ENCODE data around the gene SMYD3. TPM values are rescaled to one million over a fixed set of nuclear protein-coding genes. Genes with fewer than 3 reads are reported as not detected.

The SMYD3 gene
- total and polyA plus RNA-seq, 2 donors (not counting 1 experiment from before 2014, with no cell fraction given): 69.4 to 83.1 TPM

DNA sequence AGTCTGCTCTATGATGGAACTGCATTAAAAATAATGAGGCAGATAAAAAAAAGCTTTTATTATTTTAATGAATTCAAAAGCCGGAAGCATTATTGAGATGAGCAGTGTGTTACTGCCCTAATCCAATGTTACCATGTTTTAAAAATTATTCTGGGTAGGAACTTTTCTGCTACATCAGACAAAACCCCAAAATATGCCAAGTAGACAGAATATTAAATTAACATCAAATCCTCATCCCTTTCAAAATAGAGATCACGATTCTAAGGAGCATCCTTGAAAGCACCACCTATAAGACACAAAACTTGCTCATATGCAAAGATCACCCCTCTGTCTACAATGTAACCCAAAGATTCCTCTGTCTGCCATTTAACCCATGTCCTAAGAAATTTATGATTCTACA is 357.5 kb downstream of the SMYD3 start:
- no peak overlapping the region for H3K4me2 ChIP-seq (ENCODE audit: extremely low read depth, insufficient read depth, low read length)
- H3K4me3 ChIP-seq (replicated peaks in 1 of 4; ENCODE audit: control extremely low read depth in 1 of 4, insufficient read depth in 1 of 4, low read depth in 3 of 4, low read length in 4 of 4): no peak overlapping the region
- no peaks in the 10 kb centered on the region for H4K20me1 ChIP-seq (ENCODE audit: control insufficient read depth, extremely low read depth, insufficient read depth, low read length)
- no peaks in the 10 kb centered on the region for H3K79me2 ChIP-seq (ENCODE audit: control insufficient read depth, insufficient read depth, low read length)
- DNase-seq (ENCODE audit: low read depth in 2 of 2): no peak
- H3K9ac ChIP-seq (ENCODE audit: insufficient read depth, low read length): no peak overlapping the region
- H3K27ac ChIP-seq (ENCODE audit: insufficient read depth, low read length): no peak overlapping the region
- TF ChIP-seq CTCF (conservative IDR thresholded peaks at IDR 0.05 in 1 of 2, IDR thresholded peaks at IDR 0.05 in 1 of 2; ENCODE audit: low read depth in 1 of 2, low read length in 2 of 2) (no peak), EZH2 (IDR thresholded peaks at IDR 0.05; ENCODE audit: low read length, missing control alignments) (no peak)
- no peaks in the 10 kb centered on the region for H3K27me3 ChIP-seq (ENCODE audit: control insufficient read depth, insufficient read depth, low read length)
- H3K36me3 ChIP-seq (ENCODE audit: control insufficient read depth, insufficient read depth, low read length): no peaks in the 10 kb centered on the region
- no peak overlapping the region for H2AFZ ChIP-seq (ENCODE audit: low read length)
- H3K4me1 ChIP-seq (ENCODE audit: control insufficient read depth, extremely low read depth, insufficient read depth, low read length): peaks cover 5% of the 10 kb centered on the region
- H3K9me3 ChIP-seq (ENCODE audit: control insufficient read depth, insufficient read depth, low read depth, low read length): no peaks in the 10 kb centered on the region

GRCh38 chr1:246147524-246148461 is 359.3 kb downstream of the SMYD3 start:
- Histone ChIP-seq H3K79me2 (ENCODE audit: control insufficient read depth, insufficient read depth, low read length) (no peaks in the 10 kb centered on the region), H3K36me3 (ENCODE audit: control insufficient read depth, insufficient read depth, low read length) (no peaks in the 10 kb centered on the region), H3K9me3 (ENCODE audit: control insufficient read depth, insufficient read depth, low read depth, low read length) (no peaks in the 10 kb centered on the region), H3K4me1 (ENCODE audit: control insufficient read depth, extremely low read depth, insufficient read depth, low read length) (peaks cover 3% of the 10 kb centered on the region), H2AFZ (ENCODE audit: low read length) (no peak overlapping the region), H3K27ac (ENCODE audit: insufficient read depth, low read length) (no peak overlapping the region), H3K4me3 (replicated peaks in 1 of 4; ENCODE audit: control extremely low read depth in 1 of 4, insufficient read depth in 1 of 4, low read depth in 3 of 4, low read length in 4 of 4) (no peak overlapping the region), H4K20me1 (ENCODE audit: control insufficient read depth, extremely low read depth, insufficient read depth, low read length) (no peaks in the 10 kb centered on the region), H3K4me2 (ENCODE audit: extremely low read depth, insufficient read depth, low read length) (no peak overlapping the region), H3K9ac (ENCODE audit: insufficient read depth, low read length) (no peak overlapping the region), H3K27me3 (ENCODE audit: control insufficient read depth, insufficient read depth, low read length) (no peaks in the 10 kb centered on the region)
- TF ChIP-seq CTCF (conservative IDR thresholded peaks at IDR 0.05 in 1 of 2, IDR thresholded peaks at IDR 0.05 in 1 of 2; ENCODE audit: low read depth in 1 of 2, low read length in 2 of 2) (no peak), EZH2 (IDR thresholded peaks at IDR 0.05; ENCODE audit: low read length, missing control alignments) (no peak)
- no peak for DNase-seq (ENCODE audit: low read depth in 2 of 2)

DNA sequence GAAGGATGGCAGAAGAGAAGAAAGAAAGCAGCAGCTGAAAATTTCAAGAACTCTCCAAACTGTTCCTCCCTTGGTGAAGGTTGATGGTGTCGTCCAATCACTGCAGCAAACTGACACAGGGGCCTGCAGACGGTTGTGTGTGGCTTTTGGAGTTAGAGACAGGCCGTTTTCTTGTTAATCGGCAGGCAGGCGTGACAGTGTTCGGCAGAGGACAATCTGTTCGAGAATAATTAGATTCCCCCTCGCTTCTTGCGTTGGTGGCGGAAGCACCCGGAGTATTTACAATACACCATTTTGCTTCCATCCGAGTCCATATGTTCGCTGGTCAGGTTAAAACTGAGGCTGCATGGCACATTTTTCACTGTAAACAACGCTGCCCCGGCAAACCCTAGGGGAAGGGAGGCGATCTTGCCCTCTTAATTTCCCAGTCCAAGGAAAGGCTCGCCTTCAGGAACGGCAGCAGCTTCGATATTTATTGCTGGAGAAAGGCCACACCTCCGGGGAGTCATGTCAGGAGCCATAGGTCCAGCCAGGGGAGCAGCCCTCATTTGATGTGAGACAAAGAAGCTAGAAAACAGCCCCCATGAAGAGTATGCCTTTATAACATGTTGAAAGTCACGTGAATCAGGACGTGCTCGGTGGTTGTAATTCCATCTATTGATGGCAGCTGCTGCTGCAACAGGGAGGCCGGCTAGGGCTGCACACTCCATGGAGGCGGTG is 360.1 kb downstream of the SMYD3 start:
- Histone ChIP-seq H3K27me3 (ENCODE audit: control insufficient read depth, insufficient read depth, low read length) (no peaks in the 10 kb centered on the region), H3K9ac (ENCODE audit: insufficient read depth, low read length) (no peak overlapping the region), H3K4me3 (replicated peaks in 1 of 4; ENCODE audit: control extremely low read depth in 1 of 4, insufficient read depth in 1 of 4, low read depth in 3 of 4, low read length in 4 of 4) (no peak overlapping the region), H3K4me1 (ENCODE audit: control insufficient read depth, extremely low read depth, insufficient read depth, low read length) (peaks cover 3% of the 10 kb centered on the region), H4K20me1 (ENCODE audit: control insufficient read depth, extremely low read depth, insufficient read depth, low read length) (no peaks in the 10 kb centered on the region), H3K79me2 (ENCODE audit: control insufficient read depth, insufficient read depth, low read length) (no peaks in the 10 kb centered on the region), H3K4me2 (ENCODE audit: extremely low read depth, insufficient read depth, low read length) (no peak overlapping the region), H3K36me3 (ENCODE audit: control insufficient read depth, insufficient read depth, low read length) (no peaks in the 10 kb centered on the region), H3K9me3 (ENCODE audit: control insufficient read depth, insufficient read depth, low read depth, low read length) (no peaks in the 10 kb centered on the region), H3K27ac (ENCODE audit: insufficient read depth, low read length) (no peak overlapping the region), H2AFZ (ENCODE audit: low read length) (no peak overlapping the region)
- no peak for DNase-seq (ENCODE audit: low read depth in 2 of 2)
- TF ChIP-seq EZH2 (IDR thresholded peaks at IDR 0.05; ENCODE audit: low read length, missing control alignments) (no peak), CTCF (conservative IDR thresholded peaks at IDR 0.05 in 1 of 2, IDR thresholded peaks at IDR 0.05 in 1 of 2; ENCODE audit: low read depth in 1 of 2, low read length in 2 of 2) (no peak)
